ENCODE data around the gene INPP5D.

Gene INPP5D

DNA sequence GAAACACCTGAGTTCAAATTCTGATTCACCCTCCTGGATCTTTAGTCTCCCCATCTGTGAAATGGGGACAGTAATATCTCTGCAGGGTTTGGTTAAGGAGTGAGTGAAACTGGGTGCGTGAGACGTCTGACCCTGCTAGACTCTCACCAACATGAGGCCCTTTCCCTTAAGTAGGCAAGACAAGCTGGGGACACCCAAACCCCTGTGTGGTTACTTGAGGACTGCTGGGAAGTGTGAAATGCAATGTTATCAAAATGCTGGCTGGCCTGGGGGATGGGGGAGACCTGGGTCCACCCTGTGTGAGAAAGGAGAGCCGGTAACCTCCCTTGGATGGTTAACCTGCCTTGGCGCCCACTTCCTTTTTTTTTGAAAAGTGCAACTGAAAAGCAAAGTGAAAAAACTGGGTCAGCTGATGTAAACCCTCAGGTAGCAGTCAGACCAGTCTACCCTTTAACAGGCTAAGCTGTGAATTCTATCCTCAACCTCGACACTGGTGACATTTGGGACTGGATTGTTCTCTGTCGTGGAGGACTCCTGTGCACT is 82.3 kb downstream of the INPP5D start:
- DNase-seq (ENCODE audit: low read depth), result no peak
- TF ChIP-seq, protein P1, sequence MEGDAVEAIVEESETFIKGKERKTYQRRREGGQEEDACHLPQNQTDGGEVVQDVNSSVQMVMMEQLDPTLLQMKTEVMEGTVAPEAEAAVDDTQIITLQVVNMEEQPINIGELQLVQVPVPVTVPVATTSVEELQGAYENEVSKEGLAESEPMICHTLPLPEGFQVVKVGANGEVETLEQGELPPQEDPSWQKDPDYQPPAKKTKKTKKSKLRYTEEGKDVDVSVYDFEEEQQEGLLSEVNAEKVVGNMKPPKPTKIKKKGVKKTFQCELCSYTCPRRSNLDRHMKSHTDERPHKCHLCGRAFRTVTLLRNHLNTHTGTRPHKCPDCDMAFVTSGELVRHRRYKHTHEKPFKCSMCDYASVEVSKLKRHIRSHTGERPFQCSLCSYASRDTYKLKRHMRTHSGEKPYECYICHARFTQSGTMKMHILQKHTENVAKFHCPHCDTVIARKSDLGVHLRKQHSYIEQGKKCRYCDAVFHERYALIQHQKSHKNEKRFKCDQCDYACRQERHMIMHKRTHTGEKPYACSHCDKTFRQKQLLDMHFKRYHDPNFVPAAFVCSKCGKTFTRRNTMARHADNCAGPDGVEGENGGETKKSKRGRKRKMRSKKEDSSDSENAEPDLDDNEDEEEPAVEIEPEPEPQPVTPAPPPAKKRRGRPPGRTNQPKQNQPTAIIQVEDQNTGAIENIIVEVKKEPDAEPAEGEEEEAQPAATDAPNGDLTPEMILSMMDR (conservative IDR thresholded peaks at IDR 0.05; ENCODE audit: low read depth, low read length), result no peak
- no peak overlapping the region for H3K4me3 ChIP-seq (ENCODE audit: low read depth, low read length)

DNA sequence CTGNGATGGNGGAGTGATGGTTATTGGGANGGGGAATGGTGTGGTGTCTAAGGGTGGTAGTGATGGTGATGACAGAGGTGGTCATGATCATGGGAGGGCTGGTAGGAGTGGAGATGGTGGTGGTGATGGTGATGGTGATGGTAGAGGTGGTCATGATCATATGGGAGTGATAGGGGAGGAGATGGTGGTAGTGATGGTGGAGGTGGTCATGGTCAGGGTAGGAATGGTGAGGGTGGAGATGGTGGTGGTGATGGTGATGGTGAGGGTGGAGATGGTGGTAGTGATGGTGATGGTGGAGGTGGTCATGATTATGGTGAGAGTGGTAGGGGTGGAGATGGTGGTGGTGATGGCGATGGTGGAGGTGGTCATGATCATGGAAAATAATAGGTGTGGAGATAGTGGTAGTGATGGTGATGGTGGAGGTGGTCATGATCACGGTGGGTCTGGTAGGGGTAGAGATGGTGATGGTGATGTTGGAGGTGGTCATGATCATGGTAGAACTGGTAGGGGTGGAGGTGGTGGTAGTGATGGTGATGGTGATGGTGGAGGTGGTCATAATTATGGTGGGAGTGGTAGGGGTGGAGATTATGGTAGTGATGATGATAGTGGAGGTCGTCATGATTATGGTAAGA is 83.7 kb downstream of the INPP5D start:
- TF ChIP-seq, protein P1 (conservative IDR thresholded peaks at IDR 0.05; ENCODE audit: low read depth, low read length), result no peak
- DNase-seq (ENCODE audit: low read depth), result no peak
- H3K4me3 ChIP-seq (ENCODE audit: low read depth, low read length), result no peak overlapping the region

DNA sequence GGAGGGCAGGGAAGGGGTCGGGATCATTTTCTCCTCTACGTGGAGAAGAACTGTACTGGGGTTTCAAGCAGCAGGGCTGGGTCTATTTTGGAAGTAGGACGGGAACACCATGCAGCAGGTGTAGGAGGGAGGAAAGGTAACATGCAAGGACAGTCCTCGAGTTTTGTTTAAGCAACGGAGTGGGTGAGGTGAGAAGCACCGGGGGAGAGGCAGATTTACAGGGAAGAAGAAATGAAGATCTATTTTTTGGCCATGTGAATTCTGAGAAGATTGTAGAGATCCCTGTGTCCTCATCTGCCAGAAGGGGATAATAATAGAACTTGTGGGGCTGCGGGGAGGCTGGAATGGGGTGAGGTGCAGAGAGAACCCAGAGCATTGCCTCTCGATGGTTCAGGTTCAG is 85.6 kb downstream of the INPP5D start:
- DNase-seq (ENCODE audit: low read depth), result no peak

GRCh38 chr2:233146194-233146593 is 86.1 kb downstream of the INPP5D start:
- no peak for DNase-seq (ENCODE audit: low read depth)
- no peak overlapping the region for H3K4me3 ChIP-seq (ENCODE audit: low read depth, low read length)
- TF ChIP-seq, protein P1 (conservative IDR thresholded peaks at IDR 0.05; ENCODE audit: low read depth, low read length), result no peak

More for the DNA sequence above, 85.6 kb downstream of the INPP5D start:
- TF ChIP-seq, protein P1 (conservative IDR thresholded peaks at IDR 0.05; ENCODE audit: low read depth, low read length), result no peak
- H3K4me3 ChIP-seq (ENCODE audit: low read depth, low read length), result no peak overlapping the region

- TF ChIP-seq, protein P1 (conservative IDR thresholded peaks at IDR 0.05; ENCODE audit: low read depth, low read length), result no peak
- no peak for DNase-seq (ENCODE audit: low read depth)
- H3K4me3 ChIP-seq (ENCODE audit: low read depth, low read length), result no peak overlapping the region
These were observed 87.1 kb downstream of the INPP5D start for GRCh38 chr2:233147136-233147828.

- TF ChIP-seq, protein P1 (conservative IDR thresholded peaks at IDR 0.05; ENCODE audit: low read depth, low read length), result no peak
- no peak overlapping the region for H3K4me3 ChIP-seq (ENCODE audit: low read depth, low read length)
- no peak for DNase-seq (ENCODE audit: low read depth)
These were observed 87.7 kb downstream of the INPP5D start for GRCh38 chr2:233147829-233148167.

All from choroid plexus epithelial cell (primary cell).